8988T (cell line): Measurements from ENCODE around the gene GLRX.
"Not testable (repeated sequence)": the region's sequence is repeated elsewhere in the genome, so short reads cannot be mapped to it uniquely, and the experiment has no call there.

Experiments used
- DNase-seq: peaks from one replicate; pipeline ENCODE4 v3.0.0; 2011

Gene GLRX

GRCh38 chr5:95825495-95825894 is 3.0 kb upstream of the GLRX start:
- DNase-seq, result no peak

- DNase-seq, result no peak
These were observed 2.2 kb upstream of the GLRX start for GRCh38 chr5:95824747-95825146.

GRCh38 chr5:95823738-95824609 is 1.4 kb upstream of the GLRX start:
- no peak for DNase-seq

- DNase-seq, result no peak
These were observed 752 bp upstream of the GLRX start for GRCh38 chr5:95823218-95823737.

GRCh38 chr5:95822043-95822541 is 434 bp downstream of the GLRX start:
- DNase-seq, result no peak

GRCh38 chr5:95821110-95822021 is 1.2 kb downstream of the GLRX start:
- DNase-seq, result no peak

- DNase-seq, result no peak
These were observed 4.1 kb downstream of the GLRX start for GRCh38 chr5:95818181-95819147.

- DNase-seq, result no peak
These were observed 5.1 kb downstream of the GLRX start for GRCh38 chr5:95817430-95817829.

GRCh38 chr5:95816776-95817175 is 5.8 kb downstream of the GLRX start:
- DNase-seq, result no peak

GRCh38 chr5:95816341-95816740 is 6.2 kb downstream of the GLRX start:
- DNase-seq, result no peak

GRCh38 chr5:95815155-95815729 is 7.3 kb downstream of the GLRX start:
- DNase-seq, result no peak

GRCh38 chr5:95813035-95813434 is 9.5 kb downstream of the GLRX start:
- not testable (repeated sequence) for DNase-seq

- no peak for DNase-seq
These were observed 10.5 kb downstream of the GLRX start for GRCh38 chr5:95812074-95812471.

GRCh38 chr5:95811461-95812073 is 11.0 kb downstream of the GLRX start:
- DNase-seq, result not testable (repeated sequence)

- DNase-seq, result not testable (repeated sequence)
These were observed 11.5 kb downstream of the GLRX start for GRCh38 chr5:95811126-95811423.

- no peak for DNase-seq
These were observed 12.0 kb downstream of the GLRX start for GRCh38 chr5:95810305-95811125.

- no peak for DNase-seq
These were observed 13.0 kb downstream of the GLRX start for GRCh38 chr5:95809414-95809960.

GRCh38 chr5:95808686-95809413 is 13.7 kb downstream of the GLRX start:
- DNase-seq, result no peak

GRCh38 chr5:95808013-95808685 is 14.4 kb downstream of the GLRX start:
- DNase-seq, result no peak
